ENCODE measurements around the gene GRB2.
"Not testable (repeated sequence)": the region's sequence is repeated elsewhere in the genome, so short reads cannot be mapped to it uniquely, and the experiment has no call there.

The GRB2 gene

GRCh38 chr17:75405365-75406221, at the start of gene GRB2:
TSS of gene GRB2 (minus strand) at chr17:75405678. CDS start at chr17:75393628, 12,050 bp downstream.
- TF ChIP-seq CTCF (IDR thresholded peaks at IDR 0.05; ENCODE audit: borderline replicate concordance, insufficient read depth, low read depth, low read length): no peak
- H3K4me3 ChIP-seq (ENCODE audit: low read depth, low read length): peak within 1 kb of the TSS; percentile 69

GRCh38 chr17:75454672-75455071, 49.2 kb upstream of the GRB2 start:
- not testable (repeated sequence) for H3K4me3 ChIP-seq (ENCODE audit: low read depth, low read length)

GRCh38 chr17:75454193-75454592, 48.7 kb upstream of the GRB2 start:
- H3K4me3 ChIP-seq (ENCODE audit: low read depth, low read length): no peak overlapping the region
- no peak for TF ChIP-seq CTCF (IDR thresholded peaks at IDR 0.05; ENCODE audit: borderline replicate concordance, insufficient read depth, low read depth, low read length)

- no peak for TF ChIP-seq CTCF (IDR thresholded peaks at IDR 0.05; ENCODE audit: borderline replicate concordance, insufficient read depth, low read depth, low read length)
- H3K4me3 ChIP-seq (ENCODE audit: low read depth, low read length): no peak overlapping the region
These were observed 44.8 kb upstream of the GRB2 start for GRCh38 chr17:75450270-75450669.

- TF ChIP-seq CTCF (IDR thresholded peaks at IDR 0.05; ENCODE audit: borderline replicate concordance, insufficient read depth, low read depth, low read length): no peak
- H3K4me3 ChIP-seq (ENCODE audit: low read depth, low read length): no peak overlapping the region
These were observed 42.7 kb upstream of the GRB2 start for GRCh38 chr17:75447951-75448856.

- not testable (repeated sequence) for H3K4me3 ChIP-seq (ENCODE audit: low read depth, low read length)
These were observed 40.4 kb upstream of the GRB2 start for GRCh38 chr17:75445896-75446295.

- H3K4me3 ChIP-seq (ENCODE audit: low read depth, low read length): no peak overlapping the region
- TF ChIP-seq CTCF (IDR thresholded peaks at IDR 0.05; ENCODE audit: borderline replicate concordance, insufficient read depth, low read depth, low read length): no peak
These were observed 39.8 kb upstream of the GRB2 start for GRCh38 chr17:75445296-75445695.
